ENCODE data around the gene ACADM. TPM values are rescaled to one million over a fixed set of nuclear protein-coding genes. Genes with fewer than 3 reads are reported as not detected.

ACADM gene
- total RNA-seq, result 55.9 and 63.2 TPM in 2 replicates

GRCh38 chr1:75724472-75725022 is at the start of gene ACADM:
Gene ACADM, plus strand, starts transcription at chr1:75724709. Its CDS starts 79 bp downstream, at chr1:75724788.

GRCh38 chr1:75785983-75786853 is 61.7 kb downstream of the ACADM start, which contains the start of gene RABGGTB:
Gene RABGGTB, plus strand, starts transcription at chr1:75786256. Its CDS starts 16 bp downstream, at chr1:75786272.

DNA sequence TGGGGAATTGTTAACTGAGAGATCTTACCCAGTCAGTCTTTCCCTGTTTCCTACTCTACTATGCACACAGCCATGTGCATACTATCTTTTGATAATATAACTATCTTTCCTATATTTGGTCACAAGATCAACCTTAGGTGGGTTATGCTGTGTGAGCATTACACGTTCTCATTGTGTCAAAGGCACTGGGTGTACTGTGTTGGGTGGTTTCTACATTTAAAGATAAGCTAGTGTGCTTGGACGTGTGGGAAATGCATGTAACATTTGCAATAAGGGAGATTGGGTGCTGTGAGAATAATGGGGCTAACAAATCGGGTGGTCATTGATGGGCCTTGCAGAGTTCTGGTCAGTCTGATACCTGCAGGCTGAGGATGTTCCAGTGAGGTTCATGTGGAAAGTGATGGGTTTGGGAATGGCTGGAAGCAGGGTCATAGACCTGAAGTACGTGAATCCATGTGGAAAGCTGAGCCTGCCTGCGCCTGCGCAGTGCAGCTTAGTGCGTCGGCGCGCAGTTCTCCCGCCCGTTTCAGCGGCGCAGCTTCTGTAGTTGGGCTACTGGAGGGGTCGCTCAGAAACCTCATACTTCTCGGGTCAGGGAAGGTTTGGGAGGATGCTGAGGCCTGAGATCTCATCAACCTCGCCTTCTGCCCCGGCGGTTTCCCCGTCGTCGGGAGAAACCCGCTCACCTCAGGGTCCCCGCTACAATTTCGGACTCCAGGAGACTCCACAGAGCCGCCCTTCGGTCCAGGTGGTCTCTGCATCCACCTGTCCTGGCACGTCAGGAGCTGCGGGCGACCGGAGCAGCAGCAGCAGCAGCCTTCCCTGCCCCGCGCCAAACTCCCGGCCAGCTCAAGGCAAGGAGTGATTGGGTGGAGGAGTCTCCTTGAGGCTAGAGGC is 72.1 kb downstream of the ACADM start, which contains the start of gene MSH4:
Gene MSH4, plus strand, starts transcription at position 507 of the 897 bp plus-strand sequence. Its CDS starts 104 bp downstream, at position 611.

Small RNA genes within 50 kb of the gene (small RNA-seq; reads per million reads assigned to genes)
- gene SNORD45A (not detected), gene SNORD45B (not detected), gene SNORD45C (not detected)

Other genes starting within 250 kb of the ACADM start
- gene SLC44A5, start 113.6 kb upstream of the ACADM start, total RNA-seq, result 12.5 and 14.6 TPM in 2 replicates
- gene RABGGTB, start 61.5 kb downstream of the ACADM start, total RNA-seq, result 134 and 166 TPM in 2 replicates
- 0.14 and 0.27 TPM in 2 replicates for gene MSH4, start 72.2 kb downstream of the ACADM start, total RNA-seq
- gene ASB17, start 207.7 kb downstream of the ACADM start, total RNA-seq, result not detected in 2 replicates

Data from thoracic aorta endothelial cell (primary cell).